ENCODE measurements around the gene CNTN4. TPM values are rescaled to one million over a fixed set of nuclear protein-coding genes. Genes with fewer than 3 reads are reported as not detected.

CNTN4 gene
- polyA plus RNA-seq, 1 donor (not counting 4 experiments of a cell fraction or from before 2014, with no cell fraction given) = not detected

DNA sequence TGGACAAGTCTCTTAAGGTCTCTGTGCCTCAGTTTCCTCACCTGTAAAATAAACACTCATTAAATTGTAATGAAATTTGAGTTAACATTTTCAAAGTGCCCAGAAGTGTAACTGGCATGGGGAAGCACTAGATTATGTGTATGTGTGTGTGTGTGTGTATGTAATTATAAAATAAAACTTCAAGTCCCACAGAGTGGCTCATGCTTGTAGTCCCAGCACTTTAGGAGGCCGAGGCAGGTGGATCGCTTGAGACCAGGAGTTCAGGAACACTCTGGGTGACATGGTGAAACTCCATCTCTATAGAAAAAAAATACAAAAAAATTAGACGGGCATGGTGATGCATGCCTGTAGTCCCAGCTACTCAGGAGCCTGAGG lies 608.2 kb downstream of the CNTN4 start:
- dilution Hi-C loops (cut with MboI; ENCODE audit: extremely low pct_ligation_motif_present, low sequenced_read_pairs) = no loop called here
- Histone ChIP-seq H3K9ac (ENCODE audit: control insufficient read depth, extremely low read depth, insufficient read depth, low read length) (no peak overlapping the region), H3K79me2 (ENCODE audit: control insufficient read depth, insufficient read depth, low read length) (no peaks in the 10 kb centered on the region), H3K27ac (ENCODE audit: control insufficient read depth, insufficient read depth, low read length) (no peak overlapping the region), H3K27me3 (ENCODE audit: control insufficient read depth, extremely low read depth, insufficient read depth, low read length) (no peaks in the 10 kb centered on the region), H3K4me2 (ENCODE audit: control insufficient read depth, extremely low read depth, insufficient read depth, low read depth, low read length) (no peak overlapping the region), H4K20me1 (ENCODE audit: control insufficient read depth, extremely low read depth, insufficient read depth, low read length) (no peaks in the 10 kb centered on the region), H3K9me3 (ENCODE audit: control insufficient read depth, low read depth, low read length) (no peaks in the 10 kb centered on the region), H3K4me1 (ENCODE audit: control insufficient read depth, extremely low read depth, insufficient read depth, low read length) (no peaks in the 10 kb centered on the region), H3K9me1 (ENCODE audit: control insufficient read depth, extremely low read depth, insufficient read depth, low read length) (no peaks in the 10 kb centered on the region), H3K4me3 (ENCODE audit: control insufficient read depth in 2 of 3, extremely low read depth in 1 of 3, insufficient read depth in 2 of 3, low read depth in 1 of 3, low read length in 3 of 3) (no peak overlapping the region), H3K36me3 (ENCODE audit: control insufficient read depth in 2 of 2, extremely low read depth in 1 of 2, insufficient read depth in 2 of 2, low read length in 2 of 2) (no peaks in the 10 kb centered on the region), H2AFZ (ENCODE audit: control insufficient read depth, low read length) (no peak overlapping the region)
- no peak for FAIRE-seq
- DNase-seq (ENCODE audit: low read depth, low spot score) = no peak
- TF ChIP-seq EZH2 (IDR thresholded peaks at IDR 0.05; ENCODE audit: low read length) = no peak
- TF ChIP-seq, protein P1, sequence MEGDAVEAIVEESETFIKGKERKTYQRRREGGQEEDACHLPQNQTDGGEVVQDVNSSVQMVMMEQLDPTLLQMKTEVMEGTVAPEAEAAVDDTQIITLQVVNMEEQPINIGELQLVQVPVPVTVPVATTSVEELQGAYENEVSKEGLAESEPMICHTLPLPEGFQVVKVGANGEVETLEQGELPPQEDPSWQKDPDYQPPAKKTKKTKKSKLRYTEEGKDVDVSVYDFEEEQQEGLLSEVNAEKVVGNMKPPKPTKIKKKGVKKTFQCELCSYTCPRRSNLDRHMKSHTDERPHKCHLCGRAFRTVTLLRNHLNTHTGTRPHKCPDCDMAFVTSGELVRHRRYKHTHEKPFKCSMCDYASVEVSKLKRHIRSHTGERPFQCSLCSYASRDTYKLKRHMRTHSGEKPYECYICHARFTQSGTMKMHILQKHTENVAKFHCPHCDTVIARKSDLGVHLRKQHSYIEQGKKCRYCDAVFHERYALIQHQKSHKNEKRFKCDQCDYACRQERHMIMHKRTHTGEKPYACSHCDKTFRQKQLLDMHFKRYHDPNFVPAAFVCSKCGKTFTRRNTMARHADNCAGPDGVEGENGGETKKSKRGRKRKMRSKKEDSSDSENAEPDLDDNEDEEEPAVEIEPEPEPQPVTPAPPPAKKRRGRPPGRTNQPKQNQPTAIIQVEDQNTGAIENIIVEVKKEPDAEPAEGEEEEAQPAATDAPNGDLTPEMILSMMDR (optimal IDR thresholded peaks at IDR 0.05 in 1 of 3, IDR thresholded peaks at IDR 0.05 in 1 of 3, conservative IDR thresholded peaks at IDR 0.05 in 1 of 3; ENCODE audit: extremely low read depth in 1 of 3, insufficient read depth in 2 of 3, low read length in 3 of 3) = no peak

GRCh38 chr3:2711081-2711480 lies 612.4 kb downstream of the CNTN4 start:
- Histone ChIP-seq H2AFZ (ENCODE audit: control insufficient read depth, low read length) (no peak overlapping the region), H3K9me3 (ENCODE audit: control insufficient read depth, low read depth, low read length) (no peaks in the 10 kb centered on the region), H3K36me3 (ENCODE audit: control insufficient read depth in 2 of 2, extremely low read depth in 1 of 2, insufficient read depth in 2 of 2, low read length in 2 of 2) (no peaks in the 10 kb centered on the region), H3K9ac (ENCODE audit: control insufficient read depth, extremely low read depth, insufficient read depth, low read length) (no peak overlapping the region), H3K27me3 (ENCODE audit: control insufficient read depth, extremely low read depth, insufficient read depth, low read length) (no peaks in the 10 kb centered on the region), H3K4me1 (ENCODE audit: control insufficient read depth, extremely low read depth, insufficient read depth, low read length) (no peaks in the 10 kb centered on the region), H3K4me3 (ENCODE audit: control insufficient read depth in 2 of 3, extremely low read depth in 1 of 3, insufficient read depth in 2 of 3, low read depth in 1 of 3, low read length in 3 of 3) (no peak overlapping the region), H3K9me1 (ENCODE audit: control insufficient read depth, extremely low read depth, insufficient read depth, low read length) (no peaks in the 10 kb centered on the region), H3K79me2 (ENCODE audit: control insufficient read depth, insufficient read depth, low read length) (no peaks in the 10 kb centered on the region), H3K4me2 (ENCODE audit: control insufficient read depth, extremely low read depth, insufficient read depth, low read depth, low read length) (no peak overlapping the region), H4K20me1 (ENCODE audit: control insufficient read depth, extremely low read depth, insufficient read depth, low read length) (no peaks in the 10 kb centered on the region), H3K27ac (ENCODE audit: control insufficient read depth, insufficient read depth, low read length) (no peak overlapping the region)
- DNase-seq (ENCODE audit: low read depth, low spot score) (no peak), FAIRE-seq (no peak)
- dilution Hi-C loops (cut with MboI; ENCODE audit: extremely low pct_ligation_motif_present, low sequenced_read_pairs) = no loop called here
- no peak for TF ChIP-seq EZH2 (IDR thresholded peaks at IDR 0.05; ENCODE audit: low read length)
- TF ChIP-seq, protein P1 (optimal IDR thresholded peaks at IDR 0.05 in 1 of 3, IDR thresholded peaks at IDR 0.05 in 1 of 3, conservative IDR thresholded peaks at IDR 0.05 in 1 of 3; ENCODE audit: extremely low read depth in 1 of 3, insufficient read depth in 2 of 3, low read length in 3 of 3) = no peak

Measured in keratinocyte (primary cell).